ENCODE measurements around the gene DLGAP1.

DNA sequence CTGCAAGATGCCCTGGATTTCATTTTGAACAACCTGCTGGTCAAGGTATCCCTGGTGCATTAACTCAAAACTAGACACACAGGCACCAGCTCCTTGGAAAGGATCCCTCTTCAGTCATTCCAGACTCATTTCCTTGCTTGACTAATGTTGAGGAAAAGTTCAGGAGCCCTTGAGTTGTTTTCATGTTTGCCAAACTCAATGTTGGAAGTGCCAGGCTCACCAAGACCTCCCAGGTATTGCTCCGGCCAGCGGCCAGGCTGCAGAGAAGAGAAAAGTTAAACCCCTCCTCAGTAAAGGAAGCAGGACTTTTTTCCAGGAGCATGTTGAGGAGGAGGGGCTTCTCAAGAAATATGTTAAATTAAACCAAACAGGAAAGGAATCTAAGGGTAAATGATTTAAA lies 962.4 kb downstream of the DLGAP1 start:
- TF ChIP-seq, protein P1, sequence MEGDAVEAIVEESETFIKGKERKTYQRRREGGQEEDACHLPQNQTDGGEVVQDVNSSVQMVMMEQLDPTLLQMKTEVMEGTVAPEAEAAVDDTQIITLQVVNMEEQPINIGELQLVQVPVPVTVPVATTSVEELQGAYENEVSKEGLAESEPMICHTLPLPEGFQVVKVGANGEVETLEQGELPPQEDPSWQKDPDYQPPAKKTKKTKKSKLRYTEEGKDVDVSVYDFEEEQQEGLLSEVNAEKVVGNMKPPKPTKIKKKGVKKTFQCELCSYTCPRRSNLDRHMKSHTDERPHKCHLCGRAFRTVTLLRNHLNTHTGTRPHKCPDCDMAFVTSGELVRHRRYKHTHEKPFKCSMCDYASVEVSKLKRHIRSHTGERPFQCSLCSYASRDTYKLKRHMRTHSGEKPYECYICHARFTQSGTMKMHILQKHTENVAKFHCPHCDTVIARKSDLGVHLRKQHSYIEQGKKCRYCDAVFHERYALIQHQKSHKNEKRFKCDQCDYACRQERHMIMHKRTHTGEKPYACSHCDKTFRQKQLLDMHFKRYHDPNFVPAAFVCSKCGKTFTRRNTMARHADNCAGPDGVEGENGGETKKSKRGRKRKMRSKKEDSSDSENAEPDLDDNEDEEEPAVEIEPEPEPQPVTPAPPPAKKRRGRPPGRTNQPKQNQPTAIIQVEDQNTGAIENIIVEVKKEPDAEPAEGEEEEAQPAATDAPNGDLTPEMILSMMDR (IDR thresholded peaks at IDR 0.05; ENCODE audit: low read depth, low read length), result no peak
- TF ChIP-seq, protein P2, sequence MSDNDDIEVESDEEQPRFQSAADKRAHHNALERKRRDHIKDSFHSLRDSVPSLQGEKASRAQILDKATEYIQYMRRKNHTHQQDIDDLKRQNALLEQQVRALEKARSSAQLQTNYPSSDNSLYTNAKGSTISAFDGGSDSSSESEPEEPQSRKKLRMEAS (IDR thresholded peaks at IDR 0.05; ENCODE audit: low read depth, low read length), result no peak
- TF ChIP-seq MYC (IDR thresholded peaks at IDR 0.05; ENCODE audit: low read depth, low read length) (no peak), POLR2A (IDR thresholded peaks at IDR 0.05; ENCODE audit: extremely low read depth, insufficient read length) (no peak)

All from NB4 (cell line).